Mammary microvascular endothelial cell (primary cell): ENCODE results near the gene RAMP2. TPM values are rescaled to one million over a fixed set of nuclear protein-coding genes. Genes with fewer than 3 reads are reported as not detected.

Experiments
- total RNA-seq: library from RNA; depleted of rRNA; stranded (reverse); fragments of >200 nt; gene quantifications from 2 replicates; pipeline ENCODE4 v1.2.3, GENCODE V29; 2015

Gene RAMP2
- total RNA-seq = 9.6 and 14.4 TPM in 2 replicates

GRCh38 chr17:42760652-42761581 lies at the start of gene RAMP2:
RAMP2 (plus strand) TSS chr17:42761227; CDS start chr17:42761262, 35 bp downstream.

GRCh38 chr17:42744806-42745617 lies 16.0 kb upstream of the RAMP2 start, which contains the start of gene EZH1:
EZH1 (minus strand) TSS chr17:42745040; CDS start chr17:42728941, 16,099 bp downstream.

GRCh38 chr17:42773290-42774035 lies 12.4 kb downstream of the RAMP2 start, which contains the start of gene VPS25:
VPS25 (plus strand) TSS chr17:42773449; CDS start chr17:42773476, 27 bp downstream.

GRCh38 chr17:42779936-42780850 lies 19.2 kb downstream of the RAMP2 start, which contains the start of gene WNK4:
WNK4 (plus strand) TSS chr17:42780610; CDS start chr17:42780699, 89 bp downstream.

GRCh38 chr17:42798383-42799380 lies 37.7 kb downstream of the RAMP2 start, which contains the start of the genes CNTD1 and COA3:
CNTD1 (plus strand) TSS chr17:42798861; CDS start chr17:42799068, 207 bp downstream.
COA3 (minus strand) TSS chr17:42798704; CDS start chr17:42798681, 23 bp downstream.

Other genes starting within 250 kb of the RAMP2 start
- gene NAGLU, start 225.0 kb upstream of the RAMP2 start, total RNA-seq = 44.9 and 56.5 TPM in 2 replicates
- 0.05 TPM in 1 of 2 replicates, not detected in the other for gene HSD17B1, start 208.3 kb upstream of the RAMP2 start, total RNA-seq
- gene COASY, start 199.1 kb upstream of the RAMP2 start, total RNA-seq = 36.2 and 46.4 TPM in 2 replicates
- 31.0 and 33.3 TPM in 2 replicates for gene MLX, start 194.1 kb upstream of the RAMP2 start, total RNA-seq
- gene PSMC3IP, start 183.5 kb upstream of the RAMP2 start, total RNA-seq = 13.1 and 13.2 TPM in 2 replicates
- gene RETREG3, start 151.9 kb upstream of the RAMP2 start, total RNA-seq = 30.9 and 34.6 TPM in 2 replicates
- gene TUBG1, start 151.5 kb upstream of the RAMP2 start, total RNA-seq = 104 and 106 TPM in 2 replicates
- 2.6 and 6.4 TPM in 2 replicates for gene TUBG2, start 101.9 kb upstream of the RAMP2 start, total RNA-seq
- 9.1 and 10.4 TPM in 2 replicates for gene PLEKHH3, start 84.2 kb upstream of the RAMP2 start, total RNA-seq
- 2.9 and 9.1 TPM in 2 replicates for gene CCR10, start 79.4 kb upstream of the RAMP2 start, total RNA-seq
- gene CNTNAP1, start 78.7 kb upstream of the RAMP2 start, total RNA-seq = 38.2 and 40.8 TPM in 2 replicates
- 9.0 and 13.3 TPM in 2 replicates for gene EZH1, start 16.2 kb upstream of the RAMP2 start, total RNA-seq
- 70.7 and 88.0 TPM in 2 replicates for gene VPS25, start 12.2 kb downstream of the RAMP2 start, total RNA-seq
- 2.9 and 3.7 TPM in 2 replicates for gene WNK4, start 19.4 kb downstream of the RAMP2 start, total RNA-seq
- gene COA3, start 37.5 kb downstream of the RAMP2 start, total RNA-seq = 85.2 and 103 TPM in 2 replicates
- gene CNTD1, start 37.6 kb downstream of the RAMP2 start, total RNA-seq = not detected in 2 replicates
- 97.8 and 99.6 TPM in 2 replicates for gene BECN1, start 63.1 kb downstream of the RAMP2 start, total RNA-seq
- gene PSME3, start 72.2 kb downstream of the RAMP2 start, total RNA-seq = 119 and 146 TPM in 2 replicates
- gene AOC2, start 83.4 kb downstream of the RAMP2 start, total RNA-seq = 0.20 and 0.27 TPM in 2 replicates
- 0.40 TPM in 1 of 2 replicates, not detected in the other for gene AOC3, start 90.0 kb downstream of the RAMP2 start, total RNA-seq
- not detected in 2 replicates for gene G6PC1, start 139.6 kb downstream of the RAMP2 start, total RNA-seq
- 24.7 and 41.7 TPM in 2 replicates for gene AARSD1, start 203.2 kb downstream of the RAMP2 start, total RNA-seq
- not detected in 2 replicates for gene PTGES3L, start 218.9 kb downstream of the RAMP2 start, total RNA-seq
- gene RUNDC1, start 219.3 kb downstream of the RAMP2 start, total RNA-seq = 8.6 and 10.1 TPM in 2 replicates
- gene RPL27, start 237.2 kb downstream of the RAMP2 start, total RNA-seq = 1,175 and 1,267 TPM in 2 replicates
- 93.7 and 97.2 TPM in 2 replicates for gene IFI35, start 245.6 kb downstream of the RAMP2 start, total RNA-seq